ENCODE measurements around the gene CYP26B1.

Gene CYP26B1

GRCh38 chr2:72156872-72157271 lies 9.2 kb upstream of the CYP26B1 start:
- Histone ChIP-seq H3K4me1 (ENCODE audit: low read length) (no peaks in the 10 kb centered on the region), H3K9ac (ENCODE audit: low read length) (no peak overlapping the region), H3K36me3 (replicated peaks; ENCODE audit: insufficient read depth, low read length) (no peaks in the 10 kb centered on the region), H3K9me2 (replicated peaks; ENCODE audit: insufficient read depth, low read length) (no peaks in the 10 kb centered on the region), H3K9me3 (replicated peaks; ENCODE audit: insufficient read depth, low read length) (no peaks in the 10 kb centered on the region), H3K27ac (ENCODE audit: low read length) (no peak overlapping the region), H3K79me2 (ENCODE audit: low read length) (no peaks in the 10 kb centered on the region), H3K4me2 (ENCODE audit: low read depth, low read length) (no peak overlapping the region), H3F3A (ENCODE audit: insufficient read depth, low read length) (no peaks in the 10 kb centered on the region), H3K4me3 (ENCODE audit: low read length) (no peak overlapping the region), H4K20me1 (ENCODE audit: insufficient read depth, low read length) (no peaks in the 10 kb centered on the region), H3K27me3 (replicated peaks; ENCODE audit: insufficient read depth, low read length) (no peaks in the 10 kb centered on the region), H2AFZ (ENCODE audit: low read length) (no peak overlapping the region)
- DNase-seq: no peak
- no peak for TF ChIP-seq CTCF (IDR thresholded peaks at IDR 0.05; ENCODE audit: low read length)
- no peak for TF ChIP-seq EZH2 (optimal IDR thresholded peaks at IDR 0.05; ENCODE audit: low read depth, low read length)
- TF ChIP-seq EZH2phosphoT487 (IDR thresholded peaks at IDR 0.05; ENCODE audit: low read length): no peak

GRCh38 chr2:72155737-72156136 lies 8.1 kb upstream of the CYP26B1 start:
- Histone ChIP-seq H3K27ac (ENCODE audit: low read length) (no peak overlapping the region), H3K27me3 (replicated peaks; ENCODE audit: insufficient read depth, low read length) (no peaks in the 10 kb centered on the region), H3K9me2 (replicated peaks; ENCODE audit: insufficient read depth, low read length) (no peaks in the 10 kb centered on the region), H3K9me3 (replicated peaks; ENCODE audit: insufficient read depth, low read length) (no peaks in the 10 kb centered on the region), H3K4me3 (ENCODE audit: low read length) (no peak overlapping the region), H3K9ac (ENCODE audit: low read length) (no peak overlapping the region), H2AFZ (ENCODE audit: low read length) (no peak overlapping the region), H3K4me2 (ENCODE audit: low read depth, low read length) (no peak overlapping the region), H3K79me2 (ENCODE audit: low read length) (no peaks in the 10 kb centered on the region), H4K20me1 (ENCODE audit: insufficient read depth, low read length) (no peaks in the 10 kb centered on the region), H3K4me1 (ENCODE audit: low read length) (0 out of 2 replicates have a peak, but pooled peaks cover under 1% of the 10 kb centered on the region), H3K36me3 (replicated peaks; ENCODE audit: insufficient read depth, low read length) (no peaks in the 10 kb centered on the region), H3F3A (ENCODE audit: insufficient read depth, low read length) (no peaks in the 10 kb centered on the region)
- TF ChIP-seq EZH2 (optimal IDR thresholded peaks at IDR 0.05; ENCODE audit: low read depth, low read length) (no peak), EZH2phosphoT487 (IDR thresholded peaks at IDR 0.05; ENCODE audit: low read length) (no peak)
- DNase-seq: no peak

- H3K27ac ChIP-seq (ENCODE audit: low read length): no peak overlapping the region
- no peak overlapping the region for H3K4me3 ChIP-seq (ENCODE audit: low read length)
- no peaks in the 10 kb centered on the region for H3K79me2 ChIP-seq (ENCODE audit: low read length)
- no peaks in the 10 kb centered on the region for H3K9me2 ChIP-seq (replicated peaks; ENCODE audit: insufficient read depth, low read length)
- no peak overlapping the region for H3K9ac ChIP-seq (ENCODE audit: low read length)
- H3K4me2 ChIP-seq (ENCODE audit: low read depth, low read length): no peak overlapping the region
- TF ChIP-seq EZH2phosphoT487 (IDR thresholded peaks at IDR 0.05; ENCODE audit: low read length) (no peak), EZH2 (optimal IDR thresholded peaks at IDR 0.05; ENCODE audit: low read depth, low read length) (no peak), CTCF (IDR thresholded peaks at IDR 0.05; ENCODE audit: low read length) (no peak)
- H3K27me3 ChIP-seq (replicated peaks; ENCODE audit: insufficient read depth, low read length): no peaks in the 10 kb centered on the region
- no peaks in the 10 kb centered on the region for H3K36me3 ChIP-seq (replicated peaks; ENCODE audit: insufficient read depth, low read length)
- H2AFZ ChIP-seq (ENCODE audit: low read length): no peak overlapping the region
- no peaks in the 10 kb centered on the region for H3K9me3 ChIP-seq (replicated peaks; ENCODE audit: insufficient read depth, low read length)
- H4K20me1 ChIP-seq (ENCODE audit: insufficient read depth, low read length): no peaks in the 10 kb centered on the region
- no peaks in the 10 kb centered on the region for H3F3A ChIP-seq (ENCODE audit: insufficient read depth, low read length)
- 0 out of 2 replicates have a peak, but pooled peaks cover 4% of the 10 kb centered on the region for H3K4me1 ChIP-seq (ENCODE audit: low read length)
- DNase-seq: no peak
Measured at GRCh38 chr2:72155151-72155550, 7.5 kb upstream of the CYP26B1 start.

- no peaks in the 10 kb centered on the region for H3K9me2 ChIP-seq (replicated peaks; ENCODE audit: insufficient read depth, low read length)
- no peak for DNase-seq
- H2AFZ ChIP-seq (ENCODE audit: low read length): no peak overlapping the region
- TF ChIP-seq EZH2phosphoT487 (IDR thresholded peaks at IDR 0.05; ENCODE audit: low read length) (no peak), EZH2 (optimal IDR thresholded peaks at IDR 0.05; ENCODE audit: low read depth, low read length) (no peak), CTCF (IDR thresholded peaks at IDR 0.05; ENCODE audit: low read length) (no peak)
- 0 out of 2 replicates have a peak, but pooled peaks cover 4% of the 10 kb centered on the region for H3K4me1 ChIP-seq (ENCODE audit: low read length)
- 0 out of 2 replicates have a peak, but pooled peaks cover under 1% of the 10 kb centered on the region for H3K27me3 ChIP-seq (replicated peaks; ENCODE audit: insufficient read depth, low read length)
- no peaks in the 10 kb centered on the region for H3K79me2 ChIP-seq (ENCODE audit: low read length)
- H3K36me3 ChIP-seq (replicated peaks; ENCODE audit: insufficient read depth, low read length): no peaks in the 10 kb centered on the region
- H3K27ac ChIP-seq (ENCODE audit: low read length): no peak overlapping the region
- H3K9ac ChIP-seq (ENCODE audit: low read length): no peak overlapping the region
- H3F3A ChIP-seq (ENCODE audit: insufficient read depth, low read length): no peaks in the 10 kb centered on the region
- H3K4me3 ChIP-seq (ENCODE audit: low read length): no peak overlapping the region
- H3K4me2 ChIP-seq (ENCODE audit: low read depth, low read length): no peak overlapping the region
- H3K9me3 ChIP-seq (replicated peaks; ENCODE audit: insufficient read depth, low read length): no peaks in the 10 kb centered on the region
- H4K20me1 ChIP-seq (ENCODE audit: insufficient read depth, low read length): no peaks in the 10 kb centered on the region
Measured at GRCh38 chr2:72154386-72154975, 6.8 kb upstream of the CYP26B1 start.

All from MM.1S (cell line).